Esophagus squamous epithelium (tissue), 5 donors: ENCODE data around the gene FCRL5. TPM values are rescaled to one million over a fixed set of nuclear protein-coding genes. Genes with fewer than 3 reads are reported as not detected.

ENCODE experiments used
- DNase-seq: peaks from one replicate; lab custom pipeline; 2025; lab: John Stamatoyannopoulos, UW
- H3K27ac ChIP-seq, 4 donors: fragments of 200-600 bp; sonication (generic); one replicate each; pipeline ENCODE4 v1.5.1; 2016 to 2019; ENCODE audit warnings: mild to moderate bottlenecking in 1 of 4
- H3K27me3 ChIP-seq, 4 donors: fragments of 200-600 bp; sonication (generic); 1 replicate in 3 of 4; 2 replicates in 1 of 4; pipeline versions ENCODE4 v1.5.1 to v1.6.0; 2017 to 2021; ENCODE audit warnings: antibody characterized with exemption in 1 of 4
- H3K36me3 ChIP-seq, 3 donors: fragments of 200-600 bp; sonication (generic); one replicate each; pipeline ENCODE4 v1.5.1; 2016 to 2019
- H3K4me1 ChIP-seq, 3 donors: fragments of 200-600 bp; sonication (generic); one replicate each; pipeline ENCODE4 v1.5.1; 2017 to 2019
- H3K4me3 ChIP-seq, 4 donors: fragments of 200-600 bp; sonication (generic); 1 replicate in 3 of 4; 2 replicates in 1 of 4; pipeline ENCODE4 v1.5.1; 2016 to 2019; ENCODE audit warnings: mild to moderate bottlenecking in 2 of 4, moderate library complexity in 1 of 4
- H3K9me3 ChIP-seq, 3 donors: fragments of 200-600 bp; sonication (generic); one replicate each; pipeline ENCODE4 v1.5.1; 2016 to 2019
- POLR2A ChIP-seq, 4 donors: fragments of 450-650 bp; IDR thresholded peaks; one replicate each; pipeline ENCODE4 v1.6.1; 2017; ENCODE audit warnings: antibody characterized with exemption in 4 of 4, mild to moderate bottlenecking in 4 of 4, moderate library complexity in 3 of 4
- WGBS, 2 donors: methylation state at CpG; one replicate each; pipeline ENCODE4 v1.1.5; 2018; 5-methylcytosine and 5-hydroxymethylcytosine counted together
- intact Hi-C: fragments of 100-400 bp; cut with DNase I; formaldehyde crosslinking; loops from one replicate; pipeline ENCODE4 v1.15.0; 2022
- total RNA-seq, 4 donors: library from RNA; depleted of rRNA; stranded (reverse); fragments of >200 nt; gene quantifications; one replicate each; pipeline ENCODE4 v1.1.0, GENCODE V29; 2016
- TF ChIP-seq, protein P1 (sequence below), 6 experiments: fragments of 450-650 bp in 4 of 6; fragments of 200-600 bp in 2 of 6; sonication (generic) in 2 of 6; IDR thresholded peaks; one replicate each; pipeline ENCODE4 v1.5.1; 2016 to 2019; ENCODE audit warnings: antibody characterized with exemption in 6 of 6, mild to moderate bottlenecking in 4 of 6, moderate library complexity in 4 of 6
- donor health status: DM: yes; HTN: yes; CAD: no.

FCRL5 gene
- total RNA-seq, 4 donors from 2014 or later = 0.08 to 1.6 (median 0.23) TPM

DNA sequence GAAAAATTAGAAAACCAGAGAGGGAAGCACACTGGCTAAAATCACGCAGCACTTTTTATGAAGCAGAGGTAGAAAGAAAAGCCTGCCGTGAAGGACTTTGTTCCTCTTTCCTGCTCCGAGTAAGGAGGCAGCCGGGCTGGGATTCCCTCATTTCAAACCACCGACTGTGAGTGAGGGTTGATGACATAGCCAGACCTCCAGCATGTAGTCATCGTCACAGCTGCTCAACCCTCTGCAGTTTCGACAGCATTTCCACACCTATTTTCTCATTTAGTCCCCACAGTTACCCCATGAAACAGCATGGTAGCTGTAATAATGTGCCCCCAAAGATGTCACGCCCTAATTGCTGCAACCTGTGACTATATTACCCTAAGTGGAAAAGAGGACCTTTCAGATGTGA is 35.3 kb downstream of the FCRL5 start:
- H3K4me1 ChIP-seq = no peaks in the 10 kb centered on the region
- no peak overlapping the region for H3K4me3 ChIP-seq
- H3K36me3 ChIP-seq = no peaks in the 10 kb centered on the region
- no peak for DNase-seq
- intact Hi-C loops = no loop called here
- no peak overlapping the region for H3K27ac ChIP-seq
- H3K9me3 ChIP-seq = no peaks in the 10 kb centered on the region
- no peak for TF ChIP-seq POLR2A (IDR thresholded peaks at IDR 0.05)
- no peaks in the 10 kb centered on the region for H3K27me3 ChIP-seq
- WGBS, 2 donors = 79 to 86% methylated on average over 8 of the region's 8 CpGs

DNA sequence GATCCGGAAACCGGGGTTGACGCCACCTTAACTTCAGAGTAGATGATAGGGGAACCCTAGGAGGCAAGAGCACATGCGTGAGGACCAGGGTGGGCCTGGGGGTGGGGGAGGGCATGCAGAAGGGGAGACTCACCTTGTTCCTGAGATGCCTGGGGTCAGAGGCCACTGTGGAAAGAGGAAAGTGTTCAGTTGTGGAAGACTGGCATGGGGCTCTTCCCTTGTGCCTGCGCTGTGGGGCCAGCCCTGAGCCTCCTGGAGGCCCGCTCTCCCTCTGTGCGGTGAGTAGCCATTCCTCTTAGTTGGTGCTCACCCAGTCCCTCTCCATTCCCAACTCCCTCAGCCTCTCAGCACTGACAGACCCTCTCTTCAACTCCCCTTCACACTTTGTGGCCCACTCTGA is 36.6 kb downstream of the FCRL5 start:
- Histone ChIP-seq H3K4me3 (no peak overlapping the region), H3K27me3 (no peaks in the 10 kb centered on the region), H3K4me1 (no peaks in the 10 kb centered on the region), H3K9me3 (no peaks in the 10 kb centered on the region), H3K36me3 (no peaks in the 10 kb centered on the region), H3K27ac (no peak overlapping the region)
- DNase-seq = no peak
- WGBS, 2 donors = 90 to 92% methylated on average over 6 to 7 of the region's 7 CpGs
- TF ChIP-seq, protein P1, sequence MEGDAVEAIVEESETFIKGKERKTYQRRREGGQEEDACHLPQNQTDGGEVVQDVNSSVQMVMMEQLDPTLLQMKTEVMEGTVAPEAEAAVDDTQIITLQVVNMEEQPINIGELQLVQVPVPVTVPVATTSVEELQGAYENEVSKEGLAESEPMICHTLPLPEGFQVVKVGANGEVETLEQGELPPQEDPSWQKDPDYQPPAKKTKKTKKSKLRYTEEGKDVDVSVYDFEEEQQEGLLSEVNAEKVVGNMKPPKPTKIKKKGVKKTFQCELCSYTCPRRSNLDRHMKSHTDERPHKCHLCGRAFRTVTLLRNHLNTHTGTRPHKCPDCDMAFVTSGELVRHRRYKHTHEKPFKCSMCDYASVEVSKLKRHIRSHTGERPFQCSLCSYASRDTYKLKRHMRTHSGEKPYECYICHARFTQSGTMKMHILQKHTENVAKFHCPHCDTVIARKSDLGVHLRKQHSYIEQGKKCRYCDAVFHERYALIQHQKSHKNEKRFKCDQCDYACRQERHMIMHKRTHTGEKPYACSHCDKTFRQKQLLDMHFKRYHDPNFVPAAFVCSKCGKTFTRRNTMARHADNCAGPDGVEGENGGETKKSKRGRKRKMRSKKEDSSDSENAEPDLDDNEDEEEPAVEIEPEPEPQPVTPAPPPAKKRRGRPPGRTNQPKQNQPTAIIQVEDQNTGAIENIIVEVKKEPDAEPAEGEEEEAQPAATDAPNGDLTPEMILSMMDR (IDR thresholded peaks at IDR 0.05) = no peak
- no peak for TF ChIP-seq POLR2A (IDR thresholded peaks at IDR 0.05)
- intact Hi-C loops = no loop called here

DNA sequence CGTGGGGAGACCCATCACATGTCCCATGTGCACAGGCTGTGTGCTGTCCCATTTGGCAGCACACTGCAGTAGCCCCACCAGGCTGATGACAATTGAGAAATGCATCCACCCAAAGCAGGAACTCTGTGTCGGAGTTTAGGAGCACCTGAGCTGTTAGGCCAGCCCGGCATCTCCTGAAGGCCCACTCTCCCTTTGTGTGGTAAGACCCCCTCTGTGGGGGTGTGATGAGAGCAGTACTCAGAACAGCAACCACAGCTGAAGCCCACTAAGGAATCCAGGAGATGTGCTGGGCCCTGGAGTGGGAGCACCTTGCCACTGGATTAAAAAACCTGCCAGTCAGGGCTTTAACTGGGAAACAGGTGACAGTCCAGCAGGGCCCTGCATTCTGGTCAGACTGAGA is 37.2 kb downstream of the FCRL5 start:
- Histone ChIP-seq H3K4me3 (no peak overlapping the region), H3K27me3 (no peaks in the 10 kb centered on the region), H3K27ac (no peak overlapping the region), H3K9me3 (no peaks in the 10 kb centered on the region), H3K4me1 (no peaks in the 10 kb centered on the region), H3K36me3 (no peaks in the 10 kb centered on the region)
- intact Hi-C loops = no loop called here
- WGBS, 2 donors = 83% methylated on average over 2 of the region's 3 CpGs; no CpG with 5 or more reads in 1 of the 2 donors
- no peak for TF ChIP-seq POLR2A (IDR thresholded peaks at IDR 0.05)
- TF ChIP-seq, protein P1 (IDR thresholded peaks at IDR 0.05) = no peak
- no peak for DNase-seq

DNA sequence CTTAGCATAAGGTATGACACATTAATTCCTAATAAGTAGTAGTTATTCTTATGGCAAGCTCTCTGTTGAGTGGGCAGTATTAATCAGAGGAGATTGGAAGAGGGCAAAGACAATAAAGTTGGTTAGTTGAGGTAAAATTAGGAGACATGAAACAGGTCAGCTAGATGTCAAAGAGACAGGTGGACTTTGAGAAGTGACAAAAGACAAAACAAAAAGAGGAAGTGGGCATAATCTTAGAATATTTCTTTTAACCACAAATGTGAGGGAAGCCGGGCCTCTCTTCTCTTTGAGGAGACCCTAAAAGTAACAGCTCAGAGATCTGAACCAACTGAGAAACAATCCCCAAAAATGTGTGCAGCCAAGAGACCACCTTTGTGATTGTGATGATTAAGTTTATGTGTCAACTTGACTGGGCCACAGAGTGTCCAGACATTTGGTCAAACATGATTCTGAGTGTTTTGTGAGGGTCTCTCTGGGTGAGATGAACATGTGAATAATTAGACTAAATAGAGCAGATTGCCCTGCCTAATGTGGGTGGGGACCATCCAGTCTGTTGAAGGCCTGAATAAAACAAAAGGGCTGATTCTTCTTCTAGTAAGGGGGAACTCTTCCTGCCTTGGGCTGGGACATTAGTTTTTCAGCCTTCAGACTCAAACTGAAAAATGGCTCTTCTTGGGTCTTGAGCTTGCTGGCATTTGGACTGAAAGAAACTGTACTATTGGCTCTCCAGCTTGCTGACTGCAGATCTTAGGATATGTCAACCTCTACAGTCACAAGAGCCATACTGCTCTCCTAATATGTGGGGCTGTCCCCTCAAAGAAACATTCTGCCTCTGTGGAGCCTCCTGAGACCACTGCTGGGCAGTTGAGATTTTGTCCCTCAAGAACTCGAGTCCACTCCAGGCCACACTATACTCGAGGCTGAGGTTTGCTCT is 40.0 kb downstream of the FCRL5 start:
- Histone ChIP-seq H3K4me3 (no peak overlapping the region), H3K27me3 (no peaks in the 10 kb centered on the region), H3K9me3 (no peaks in the 10 kb centered on the region), H3K4me1 (no peaks in the 10 kb centered on the region), H3K36me3 (no peaks in the 10 kb centered on the region), H3K27ac (no peak overlapping the region)
- intact Hi-C loops = no loop called here
- WGBS, 2 donors = 75 to 78% methylated on average over 3 of the region's 3 CpGs
- TF ChIP-seq, protein P1 (IDR thresholded peaks at IDR 0.05) = no peak
- no peak for TF ChIP-seq POLR2A (IDR thresholded peaks at IDR 0.05)
- DNase-seq = no peak

DNA sequence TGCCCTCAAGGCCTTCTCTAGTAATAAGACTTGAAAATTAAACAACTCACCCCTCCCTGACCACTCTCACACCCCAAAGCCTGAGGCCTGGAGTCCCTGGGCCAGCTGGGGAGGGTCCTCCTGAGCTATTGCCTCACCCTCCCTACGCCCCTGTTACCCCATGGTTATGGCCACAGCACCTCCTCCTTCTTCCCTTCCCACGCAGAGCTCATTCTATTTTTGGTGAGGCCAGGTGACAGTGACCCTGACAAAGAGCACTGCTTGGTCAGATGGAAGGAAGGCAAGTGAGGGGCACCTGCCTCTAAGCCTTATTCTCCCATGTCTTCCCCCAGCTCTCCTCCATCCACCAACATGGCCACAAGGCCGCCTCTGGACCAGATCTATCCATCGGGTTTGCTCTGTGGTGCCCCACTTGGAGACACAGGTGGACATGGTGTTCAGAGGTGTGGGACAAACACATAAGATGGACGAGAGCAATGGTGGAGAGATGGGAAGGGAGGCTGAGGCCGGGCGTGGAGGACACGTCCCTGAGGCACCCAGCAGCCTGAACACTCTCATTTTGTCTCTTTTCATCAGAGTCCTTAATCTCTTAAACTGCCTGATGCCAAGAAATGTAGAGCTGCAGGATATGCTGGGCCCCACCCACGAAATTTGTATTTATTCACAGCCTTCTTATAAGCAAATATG is 42.6 kb downstream of the FCRL5 start:
- no peak for DNase-seq
- intact Hi-C loops = no loop called here
- H3K9me3 ChIP-seq = no peaks in the 10 kb centered on the region
- WGBS, 2 donors = 54 to 73% methylated on average over 7 of the region's 9 CpGs
- H3K27ac ChIP-seq = no peak overlapping the region
- no peaks in the 10 kb centered on the region for H3K4me1 ChIP-seq
- no peak overlapping the region for H3K4me3 ChIP-seq
- no peaks in the 10 kb centered on the region for H3K36me3 ChIP-seq
- no peak for TF ChIP-seq POLR2A (IDR thresholded peaks at IDR 0.05)
- TF ChIP-seq, protein P1 (IDR thresholded peaks at IDR 0.05) = no peak
- H3K27me3 ChIP-seq = no peaks in the 10 kb centered on the region
